ENCODE measurements around the gene LMAN2. TPM values are rescaled to one million over a fixed set of nuclear protein-coding genes. Genes with fewer than 3 reads are reported as not detected.

The LMAN2 gene
- polyA plus RNA-seq, 1 experiment, result 150 TPM

DNA sequence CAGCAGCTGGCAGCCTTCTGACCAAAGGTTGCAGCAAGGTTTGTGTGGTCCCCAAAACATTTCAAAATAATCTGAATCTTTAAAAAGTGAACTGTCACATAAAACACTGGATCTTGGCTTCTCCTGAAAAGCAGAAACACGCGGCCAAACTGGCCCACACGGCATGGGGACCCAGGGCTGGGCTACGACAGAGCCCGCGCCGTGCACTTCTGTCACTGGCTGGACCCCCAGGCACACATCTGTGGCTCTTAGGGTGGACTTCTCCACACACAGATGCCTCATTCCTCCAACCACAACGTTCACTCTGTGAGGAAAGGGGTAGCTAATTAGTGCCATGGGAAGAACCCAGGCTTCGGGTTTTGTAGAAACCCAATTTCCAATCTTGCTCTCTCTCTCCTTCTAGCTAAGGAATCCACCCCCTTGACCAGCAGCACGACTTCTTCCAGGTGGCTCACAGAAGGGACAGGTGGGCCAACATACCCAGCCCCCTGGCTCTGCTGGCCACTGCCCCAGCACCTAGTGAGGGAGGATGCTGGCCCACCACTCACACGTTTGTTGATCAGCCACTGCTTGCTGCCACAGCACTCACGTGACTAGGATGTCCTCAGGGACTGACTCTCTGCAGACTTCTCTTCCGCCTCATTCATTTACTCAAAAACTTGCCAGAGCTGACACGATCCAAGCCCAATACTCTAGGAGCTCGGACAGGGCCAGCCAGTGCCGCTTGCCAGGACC, 17.9 kb downstream of the LMAN2 start:
- Histone ChIP-seq H3K27ac (ENCODE audit: low read depth, low read length) (no peak overlapping the region), H3K27me3 (ENCODE audit: control insufficient read depth, insufficient read depth, low read length) (no peaks in the 10 kb centered on the region), H3K4me3 (ENCODE audit: low read depth, low read length) (no peak overlapping the region), H3K9me3 (ENCODE audit: control insufficient read depth, insufficient read depth, low read length) (no peaks in the 10 kb centered on the region; the same call in 1 of the 2 replicates)
- TF ChIP-seq, protein P1, sequence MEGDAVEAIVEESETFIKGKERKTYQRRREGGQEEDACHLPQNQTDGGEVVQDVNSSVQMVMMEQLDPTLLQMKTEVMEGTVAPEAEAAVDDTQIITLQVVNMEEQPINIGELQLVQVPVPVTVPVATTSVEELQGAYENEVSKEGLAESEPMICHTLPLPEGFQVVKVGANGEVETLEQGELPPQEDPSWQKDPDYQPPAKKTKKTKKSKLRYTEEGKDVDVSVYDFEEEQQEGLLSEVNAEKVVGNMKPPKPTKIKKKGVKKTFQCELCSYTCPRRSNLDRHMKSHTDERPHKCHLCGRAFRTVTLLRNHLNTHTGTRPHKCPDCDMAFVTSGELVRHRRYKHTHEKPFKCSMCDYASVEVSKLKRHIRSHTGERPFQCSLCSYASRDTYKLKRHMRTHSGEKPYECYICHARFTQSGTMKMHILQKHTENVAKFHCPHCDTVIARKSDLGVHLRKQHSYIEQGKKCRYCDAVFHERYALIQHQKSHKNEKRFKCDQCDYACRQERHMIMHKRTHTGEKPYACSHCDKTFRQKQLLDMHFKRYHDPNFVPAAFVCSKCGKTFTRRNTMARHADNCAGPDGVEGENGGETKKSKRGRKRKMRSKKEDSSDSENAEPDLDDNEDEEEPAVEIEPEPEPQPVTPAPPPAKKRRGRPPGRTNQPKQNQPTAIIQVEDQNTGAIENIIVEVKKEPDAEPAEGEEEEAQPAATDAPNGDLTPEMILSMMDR (IDR thresholded peaks at IDR 0.05; ENCODE audit: low read depth, low read length), result no peak
- no peak for DNase-seq (ENCODE audit: low read depth, low spot score)
- ChIA-PET POLR2A (no interaction called here), CTCF (interaction anchor here (0.9 to 2.3 kb wide), 3 partner anchors 16 to 220 kb away, joined by 3 to 7 read pairs (median 6); no protein-coding TSS in a partner anchor)

DNA sequence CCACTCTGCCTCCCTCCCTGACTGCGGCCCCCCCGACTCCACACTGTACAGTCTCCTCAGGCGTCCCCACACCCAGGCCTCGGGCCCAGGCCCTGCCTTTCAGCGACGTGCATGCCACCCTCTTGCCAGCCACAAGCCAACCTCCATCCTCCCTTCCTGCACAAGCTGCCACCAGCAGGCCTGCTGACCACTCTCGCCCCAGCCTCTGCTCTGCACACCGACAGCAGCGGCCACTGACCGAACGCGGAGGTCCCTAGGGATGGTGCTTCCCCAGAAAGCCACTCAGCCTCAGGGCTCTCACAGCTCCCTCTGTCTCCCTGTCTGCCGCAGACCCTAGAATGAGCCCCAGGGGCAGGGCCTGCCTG, 18.6 kb downstream of the LMAN2 start:
- no peak overlapping the region for H3K27ac ChIP-seq (ENCODE audit: low read depth, low read length)
- H3K9me3 ChIP-seq (ENCODE audit: control insufficient read depth, insufficient read depth, low read length), result peaks cover 3% of the 10 kb centered on the region; the same call in 1 of the 2 replicates
- POLR2A ChIA-PET, result no interaction called here
- DNase-seq (ENCODE audit: low read depth, low spot score), result no peak
- no peaks in the 10 kb centered on the region for H3K27me3 ChIP-seq (ENCODE audit: control insufficient read depth, insufficient read depth, low read length)
- TF ChIP-seq, protein P1 (IDR thresholded peaks at IDR 0.05; ENCODE audit: low read depth, low read length), result no peak
- CTCF ChIA-PET, result interaction anchor here (2.3 kb wide), 1 partner anchor 23 kb away, joined by 6 read pairs; no protein-coding TSS in a partner anchor
- no peak overlapping the region for H3K4me3 ChIP-seq (ENCODE audit: low read depth, low read length)

DNA sequence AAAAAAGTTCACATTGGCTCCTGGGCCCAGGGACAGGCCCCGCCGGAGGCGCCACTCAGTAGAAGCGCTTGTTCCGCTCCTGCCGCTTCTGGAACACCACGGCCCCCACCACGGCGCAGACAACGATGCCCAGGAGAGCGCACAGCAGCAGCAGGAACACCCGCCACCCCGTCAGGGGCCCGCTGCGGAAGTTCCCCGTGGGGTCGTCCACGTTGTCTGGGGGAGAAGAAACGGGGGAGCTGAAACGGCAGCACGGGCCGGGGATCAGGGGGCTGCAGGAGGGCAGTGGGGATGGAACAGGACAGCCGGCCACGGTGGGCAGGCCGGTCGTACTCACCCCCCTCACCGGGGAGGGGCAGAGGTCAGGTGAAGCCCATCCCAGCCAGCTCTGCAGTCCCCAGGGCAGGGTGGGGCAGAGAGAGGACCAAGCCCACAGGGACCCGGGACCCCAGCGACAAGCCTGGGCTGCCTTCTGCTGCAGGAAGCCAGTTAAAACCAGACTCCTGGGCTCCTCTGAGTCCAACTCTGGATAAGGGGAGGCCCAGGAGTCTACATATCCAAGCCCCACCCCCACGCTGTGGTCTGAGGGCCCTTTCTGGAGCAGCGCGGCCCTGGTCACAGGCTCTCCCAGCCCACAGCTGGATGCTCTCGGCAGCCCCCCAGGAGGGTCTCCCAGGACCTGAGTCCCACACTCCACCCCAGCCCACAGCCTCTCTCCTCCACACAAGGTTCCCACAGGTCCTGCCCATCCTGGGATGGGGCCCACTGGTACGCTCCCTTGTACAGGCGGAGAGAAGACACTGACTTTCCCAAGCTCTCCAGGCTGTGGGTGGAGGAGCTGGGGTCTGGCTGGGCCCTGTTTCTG, 19.2 kb downstream of the LMAN2 start:
- H3K27ac ChIP-seq (ENCODE audit: low read depth, low read length), result no peak overlapping the region
- TF ChIP-seq, protein P1 (IDR thresholded peaks at IDR 0.05; ENCODE audit: low read depth, low read length), result no peak
- H3K9me3 ChIP-seq (ENCODE audit: control insufficient read depth, insufficient read depth, low read length), result peaks cover 3% of the 10 kb centered on the region; the same call in 1 of the 2 replicates
- no peak overlapping the region for H3K4me3 ChIP-seq (ENCODE audit: low read depth, low read length)
- POLR2A ChIA-PET, result no interaction called here
- no peak for DNase-seq (ENCODE audit: low read depth, low spot score)
- H3K27me3 ChIP-seq (ENCODE audit: control insufficient read depth, insufficient read depth, low read length), result no peaks in the 10 kb centered on the region
- CTCF ChIA-PET, result interaction anchor here (1.5 kb wide), 1 partner anchor 13 kb away, joined by 6 read pairs; no protein-coding TSS in a partner anchor

DNA sequence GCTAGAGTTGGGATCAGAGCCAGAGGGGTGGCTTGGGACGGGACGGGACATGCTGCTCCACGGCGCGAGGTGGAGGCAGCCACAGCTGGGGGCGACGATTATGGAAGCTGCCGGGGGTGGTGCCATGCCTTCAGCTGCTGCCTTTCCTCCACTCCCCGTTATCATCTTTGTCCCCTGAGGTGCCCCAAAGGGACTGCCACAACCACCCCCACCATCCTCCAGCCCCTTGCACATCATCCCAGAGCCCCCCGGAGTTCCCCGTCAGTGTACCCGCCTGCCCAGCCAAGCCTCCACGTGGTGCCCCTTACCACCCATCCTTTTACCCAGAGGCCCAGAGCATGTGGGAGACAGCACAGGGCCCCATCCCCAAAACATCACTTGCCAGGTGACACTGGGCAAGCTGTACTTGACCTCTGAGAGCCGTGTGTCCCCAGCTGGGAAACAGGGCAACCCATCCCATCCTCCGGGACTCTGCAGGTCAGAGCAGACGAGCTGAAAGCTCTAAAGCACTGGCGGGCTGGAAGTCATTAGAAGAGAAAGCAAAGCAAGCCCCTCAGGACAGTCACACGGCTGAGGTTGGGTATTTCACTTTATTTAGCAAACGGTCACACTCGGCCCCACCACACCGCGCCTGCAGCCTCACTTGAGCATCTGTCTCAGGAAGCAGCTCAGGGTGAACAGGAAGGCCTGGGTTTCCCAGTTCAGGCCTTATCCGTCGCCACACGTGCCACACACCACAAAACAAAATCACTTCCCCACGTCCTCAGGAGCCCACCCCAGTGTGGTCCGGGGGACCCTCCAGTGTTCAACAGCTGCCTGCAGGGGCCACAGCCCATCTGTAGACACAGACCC, 20.3 kb downstream of the LMAN2 start:
- Histone ChIP-seq H3K9me3 (ENCODE audit: control insufficient read depth, insufficient read depth, low read length) (peaks cover 3% of the 10 kb centered on the region; the same call in 1 of the 2 replicates), H3K27me3 (ENCODE audit: control insufficient read depth, insufficient read depth, low read length) (no peaks in the 10 kb centered on the region), H3K27ac (ENCODE audit: low read depth, low read length) (no peak overlapping the region), H3K4me3 (ENCODE audit: low read depth, low read length) (no peak overlapping the region)
- TF ChIP-seq, protein P1 (IDR thresholded peaks at IDR 0.05; ENCODE audit: low read depth, low read length), result no peak
- CTCF ChIA-PET, result interaction anchor here (0.6 to 1.5 kb wide), 2 partner anchors 12 to 13 kb away, joined by 6 to 11 read pairs; no protein-coding TSS in a partner anchor
- DNase-seq (ENCODE audit: low read depth, low spot score), result no peak
- POLR2A ChIA-PET, result interaction anchor here (1.3 kb wide), 1 partner anchor 21 kb away, joined by 4 read pairs; no protein-coding TSS in a partner anchor

All from AG04450 (cell line).